HFFc6 (cell line): Measurements from ENCODE around the gene C12orf56. TPM values are rescaled to one million over a fixed set of nuclear protein-coding genes. Genes with fewer than 3 reads are reported as not detected.
"Not testable (repeated sequence)": the region's sequence is repeated elsewhere in the genome, so short reads cannot be mapped to it uniquely, and the experiment has no call there.

Experiments
- DNase-seq: peaks from one replicate; pipeline ENCODE4 v3.0.0-alpha.2; 2018
- H3K27ac Mint-ChIP-seq: 2 replicates; pipeline ENCODE4 v1.8.0; 2020; ENCODE audit warnings: mild to moderate bottlenecking, mixed read lengths
- H3K27me3 Mint-ChIP-seq: 2 replicates; pipeline ENCODE4 v1.8.0; 2021; ENCODE audit warnings: mild to moderate bottlenecking, moderate library complexity, mixed read lengths; ENCODE audit not compliant: insufficient read depth
- H3K36me3 Mint-ChIP-seq: 2 replicates; pipeline ENCODE4 v1.8.0; 2021; ENCODE audit warnings: low read depth, mixed read lengths
- H3K4me1 Mint-ChIP-seq: 2 replicates; pipeline ENCODE4 v1.8.0; 2020; ENCODE audit warnings: low read depth, mixed read lengths
- H3K4me3 Mint-ChIP-seq: 2 replicates; pipeline ENCODE4 v1.8.0; 2020; ENCODE audit warnings: mild to moderate bottlenecking, moderate library complexity, mixed read lengths
- H3K9me3 Mint-ChIP-seq: 2 replicates; pipeline ENCODE4 v1.8.0; 2020; ENCODE audit warnings: mild to moderate bottlenecking, mixed read lengths
- total RNA-seq, 6 experiments: library from RNA; stranded (reverse); fragmentation: NEBNext Ultra II Directional; extraction: Animal tissue kit (Norgen Biotek cat#: 25700); gene quantifications; 2 replicates in 1 of 6; 3 replicates in 5 of 6; pipeline ENCODE4 v1.2.3, GENCODE V29; 2021
- TF ChIP-seq, protein P1 (sequence below): fragments of 200-600 bp; sonication (generic); IDR thresholded peaks from 2 replicates; pipeline ENCODE4 v1.5.0; 2021; ENCODE audit warnings: antibody characterized with exemption, mild to moderate bottlenecking

The C12orf56 gene
- total RNA-seq, 6 experiments from 2014 or later = not detected

GRCh38 chr12:64352181-64352580 lies 38.4 kb downstream of the C12orf56 start:
- H3K36me3 Mint-ChIP-seq = peaks cover 6% of the 10 kb centered on the region
- H3K27ac Mint-ChIP-seq = no peak overlapping the region
- H3K9me3 Mint-ChIP-seq = peaks cover 31% of the 10 kb centered on the region; the same call in 1 of the 2 replicates
- H3K4me1 Mint-ChIP-seq = no peaks in the 10 kb centered on the region
- TF ChIP-seq, protein P1, sequence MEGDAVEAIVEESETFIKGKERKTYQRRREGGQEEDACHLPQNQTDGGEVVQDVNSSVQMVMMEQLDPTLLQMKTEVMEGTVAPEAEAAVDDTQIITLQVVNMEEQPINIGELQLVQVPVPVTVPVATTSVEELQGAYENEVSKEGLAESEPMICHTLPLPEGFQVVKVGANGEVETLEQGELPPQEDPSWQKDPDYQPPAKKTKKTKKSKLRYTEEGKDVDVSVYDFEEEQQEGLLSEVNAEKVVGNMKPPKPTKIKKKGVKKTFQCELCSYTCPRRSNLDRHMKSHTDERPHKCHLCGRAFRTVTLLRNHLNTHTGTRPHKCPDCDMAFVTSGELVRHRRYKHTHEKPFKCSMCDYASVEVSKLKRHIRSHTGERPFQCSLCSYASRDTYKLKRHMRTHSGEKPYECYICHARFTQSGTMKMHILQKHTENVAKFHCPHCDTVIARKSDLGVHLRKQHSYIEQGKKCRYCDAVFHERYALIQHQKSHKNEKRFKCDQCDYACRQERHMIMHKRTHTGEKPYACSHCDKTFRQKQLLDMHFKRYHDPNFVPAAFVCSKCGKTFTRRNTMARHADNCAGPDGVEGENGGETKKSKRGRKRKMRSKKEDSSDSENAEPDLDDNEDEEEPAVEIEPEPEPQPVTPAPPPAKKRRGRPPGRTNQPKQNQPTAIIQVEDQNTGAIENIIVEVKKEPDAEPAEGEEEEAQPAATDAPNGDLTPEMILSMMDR = peak; percentile 29; the same call in 1 of the 2 replicates
- peaks cover 2% of the 10 kb centered on the region; the same call in 1 of the 2 replicates for H3K27me3 Mint-ChIP-seq
- no peak for DNase-seq
- no peak overlapping the region for H3K4me3 Mint-ChIP-seq

DNA sequence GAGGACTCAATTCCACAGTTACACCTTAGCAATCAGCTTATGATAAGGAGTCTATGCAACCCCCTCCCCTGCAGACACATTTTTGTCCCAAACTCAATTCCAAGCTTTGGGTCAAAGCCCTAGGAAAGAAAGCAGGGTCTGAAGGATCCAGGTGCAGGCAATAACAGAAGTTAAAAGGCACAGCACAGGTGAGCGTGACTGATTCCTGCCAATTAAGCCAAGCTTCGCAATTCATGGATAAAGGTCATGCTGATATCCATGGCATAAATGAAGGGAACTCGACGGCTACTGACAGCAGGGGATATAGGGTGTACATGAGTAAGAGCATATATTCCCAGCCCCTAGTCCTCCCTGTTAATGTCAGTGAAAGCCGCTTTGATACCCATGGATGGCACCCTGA lies 39.3 kb downstream of the C12orf56 start:
- H3K4me1 Mint-ChIP-seq = no peaks in the 10 kb centered on the region
- H3K27ac Mint-ChIP-seq = no peak overlapping the region

DNA sequence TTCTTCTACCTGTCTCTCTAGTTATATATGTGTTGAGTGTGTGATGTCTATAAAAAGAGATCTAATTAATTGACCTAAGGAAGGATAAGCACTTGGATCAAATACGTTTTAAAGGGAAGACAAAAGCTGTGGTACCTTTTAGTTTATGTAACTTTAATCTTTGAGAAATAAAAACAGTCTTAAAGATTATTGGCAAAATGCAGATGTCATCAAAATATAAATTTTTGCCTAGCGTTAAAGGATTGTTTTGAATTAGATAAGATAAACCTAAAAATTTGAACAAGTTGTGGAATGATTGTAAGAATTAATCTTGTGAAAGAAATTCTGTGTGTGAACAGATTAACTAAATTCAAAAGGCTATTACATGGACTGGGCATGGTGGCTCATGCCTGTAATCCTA lies 42.9 kb downstream of the C12orf56 start:
- H3K27me3 Mint-ChIP-seq = peaks cover 4% of the 10 kb centered on the region
- H3K9me3 Mint-ChIP-seq = peaks cover 33% of the 10 kb centered on the region
- no peak for DNase-seq
- H3K4me1 Mint-ChIP-seq = peaks cover 14% of the 10 kb centered on the region; the same call in 1 of the 2 replicates
- H3K36me3 Mint-ChIP-seq = no peaks in the 10 kb centered on the region; the same call in 1 of the 2 replicates
- TF ChIP-seq, protein P1 = no peak
- no peak overlapping the region for H3K4me3 Mint-ChIP-seq
- H3K27ac Mint-ChIP-seq = no peak overlapping the region

More for the DNA sequence above, 39.3 kb downstream of the C12orf56 start:
- Mint-ChIP-seq H3K9me3 (peaks cover 26% of the 10 kb centered on the region; the same call in 1 of the 2 replicates), H3K4me3 (no peak overlapping the region), H3K27me3 (peaks cover 3% of the 10 kb centered on the region), H3K36me3 (peaks cover 2% of the 10 kb centered on the region)
- TF ChIP-seq, protein P1 = no peak
- DNase-seq = no peak

- H3K36me3 Mint-ChIP-seq, H3K4me3 Mint-ChIP-seq, DNase-seq, H3K27me3 Mint-ChIP-seq: not testable (repeated sequence)
- peaks cover 33% of the 10 kb centered on the region for H3K9me3 Mint-ChIP-seq
- peaks cover 14% of the 10 kb centered on the region; the same call in 1 of the 2 replicates for H3K4me1 Mint-ChIP-seq
- H3K27ac Mint-ChIP-seq = peak overlapping the region; percentile 4; the same call in 1 of the 2 replicates
Observed at GRCh38 chr12:64344631-64345030, 45.9 kb downstream of the C12orf56 start.

DNA sequence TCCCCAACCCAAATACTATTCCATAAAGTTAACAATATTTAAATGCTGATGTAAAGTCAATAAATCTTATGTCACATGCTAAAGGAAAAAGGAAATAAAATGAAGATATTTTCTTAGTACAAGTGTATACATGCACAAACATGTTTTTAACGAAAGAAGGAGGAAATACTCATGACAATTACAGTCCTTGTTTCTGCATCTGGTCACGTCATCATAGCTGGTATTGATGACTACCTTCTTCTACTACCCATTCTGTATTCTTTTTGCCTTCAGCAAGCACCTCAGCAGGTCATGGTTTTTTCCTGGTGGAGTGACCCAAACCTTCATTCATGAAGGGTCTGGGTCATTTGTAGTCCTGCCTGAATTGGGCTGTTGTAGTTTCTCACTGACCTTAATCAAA lies 50.0 kb downstream of the C12orf56 start:
- Mint-ChIP-seq H3K4me1 (peaks cover 12% of the 10 kb centered on the region; the same call in 1 of the 2 replicates), H3K27me3 (peaks cover 13% of the 10 kb centered on the region)
- not testable (repeated sequence) for DNase-seq, H3K36me3 Mint-ChIP-seq, H3K27ac Mint-ChIP-seq, H3K4me3 Mint-ChIP-seq, H3K9me3 Mint-ChIP-seq

DNA sequence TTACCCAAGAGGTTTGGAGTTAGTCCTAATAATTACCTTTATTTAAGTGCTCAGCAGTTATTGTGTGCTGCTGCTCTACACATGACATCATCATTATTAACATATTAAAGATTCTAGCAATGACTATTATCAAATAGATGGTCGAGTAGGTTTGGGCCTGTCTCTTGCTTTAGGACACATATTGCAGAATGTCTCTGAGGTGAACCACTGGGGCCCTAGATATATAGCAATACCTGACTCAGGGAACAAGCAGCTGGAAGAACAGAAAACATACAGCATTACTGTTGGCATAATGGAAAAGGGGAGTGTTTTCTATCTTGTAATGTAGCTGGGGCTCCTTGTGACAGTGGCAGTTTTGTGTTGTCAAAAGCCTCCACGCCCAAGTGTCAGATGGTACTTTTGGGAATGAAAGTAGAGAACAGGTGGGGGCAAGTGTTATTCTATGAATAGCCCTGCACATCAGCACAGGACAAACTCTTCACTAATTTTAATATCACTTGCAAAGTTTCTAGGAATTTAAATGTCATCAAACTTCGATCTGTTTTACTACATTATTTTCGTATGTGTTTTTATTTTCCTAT lies 54.6 kb downstream of the C12orf56 start:
- Mint-ChIP-seq H3K4me3 (no peak overlapping the region), H3K4me1 (no peaks in the 10 kb centered on the region), H3K9me3 (no peaks in the 10 kb centered on the region), H3K27ac (no peak overlapping the region), H3K36me3 (no peaks in the 10 kb centered on the region; the same call in 1 of the 2 replicates), H3K27me3 (peaks cover 15% of the 10 kb centered on the region)
- DNase-seq = no peak
- TF ChIP-seq, protein P1 = no peak
